HG02884 (cell line): ENCODE results near the gene IGF2R.
"Not testable (repeated sequence)": the region's sequence is repeated elsewhere in the genome, so short reads cannot be mapped to it uniquely, and the experiment has no call there.

ENCODE experiments used
- ATAC-seq: cut with Tn5 transposase; IDR thresholded peaks from one replicate; pipeline ENCODE4 v1.9.1; 2021; ENCODE audit warnings: mild to moderate bottlenecking, moderate library complexity; ENCODE audit not compliant: unreplicated experiment

The IGF2R gene

DNA sequence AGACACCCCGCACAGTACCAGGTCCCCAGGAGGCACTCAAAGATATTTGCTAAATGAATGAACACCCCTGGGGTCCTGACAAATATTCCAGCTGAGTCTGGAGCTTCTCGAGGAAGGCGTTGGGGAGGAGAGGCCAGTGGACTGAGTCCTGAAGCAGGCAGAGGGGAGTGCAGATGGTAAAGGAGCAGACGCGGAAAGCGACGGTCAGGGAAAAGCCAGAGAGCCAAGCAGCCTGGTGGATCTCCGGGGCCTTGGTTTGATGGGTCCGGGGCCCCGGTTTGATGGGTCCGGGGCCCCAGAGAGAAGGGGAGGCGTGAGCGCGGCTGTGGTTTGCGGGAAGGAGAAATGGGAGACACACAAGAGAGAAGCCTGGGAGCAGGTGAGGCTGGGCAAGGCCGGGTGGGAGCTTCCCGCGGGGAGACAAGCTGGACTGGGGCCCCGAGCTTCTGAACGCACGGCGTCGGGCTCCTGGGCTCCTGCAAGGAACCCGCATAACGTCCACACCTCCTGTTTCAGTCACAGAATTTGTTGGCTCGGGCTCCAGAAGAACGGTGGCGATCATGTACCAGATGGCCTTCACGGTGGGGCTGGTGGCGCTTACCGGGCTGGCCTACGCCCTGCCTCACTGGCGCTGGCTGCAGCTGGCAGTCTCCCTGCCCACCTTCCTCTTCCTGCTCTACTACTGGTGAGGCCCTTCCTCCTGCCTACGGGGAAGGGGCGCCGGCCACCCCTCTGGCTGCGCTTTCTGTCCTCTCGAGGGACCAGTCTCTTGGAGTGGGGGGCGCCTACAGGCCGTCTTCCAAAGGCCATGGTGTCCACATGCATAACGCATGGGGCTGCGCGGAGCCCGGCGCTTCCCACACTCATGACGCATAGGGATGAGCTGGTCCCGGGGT, 164.8 kb downstream of the IGF2R start:
- no peak for ATAC-seq

DNA sequence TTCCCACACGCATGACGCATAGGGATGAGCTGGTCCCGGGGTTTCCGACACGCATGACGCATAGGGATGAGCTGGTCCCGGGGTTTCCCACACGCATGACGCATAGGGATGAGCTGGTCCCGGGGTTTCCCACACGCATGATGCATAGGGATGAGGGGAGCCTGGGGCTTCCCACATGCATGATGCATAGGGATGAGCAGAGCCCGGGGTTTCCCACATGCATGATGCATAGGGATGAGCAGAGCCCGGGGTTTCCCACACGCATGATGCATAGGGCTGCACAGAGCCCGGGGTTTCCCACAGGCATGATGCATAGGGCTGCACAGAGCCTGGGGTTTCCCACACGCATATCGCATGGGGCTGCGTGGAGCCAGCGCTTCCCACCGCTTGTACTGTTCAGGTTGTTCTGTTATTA, 165.5 kb downstream of the IGF2R start:
- not testable (repeated sequence) for ATAC-seq

DNA sequence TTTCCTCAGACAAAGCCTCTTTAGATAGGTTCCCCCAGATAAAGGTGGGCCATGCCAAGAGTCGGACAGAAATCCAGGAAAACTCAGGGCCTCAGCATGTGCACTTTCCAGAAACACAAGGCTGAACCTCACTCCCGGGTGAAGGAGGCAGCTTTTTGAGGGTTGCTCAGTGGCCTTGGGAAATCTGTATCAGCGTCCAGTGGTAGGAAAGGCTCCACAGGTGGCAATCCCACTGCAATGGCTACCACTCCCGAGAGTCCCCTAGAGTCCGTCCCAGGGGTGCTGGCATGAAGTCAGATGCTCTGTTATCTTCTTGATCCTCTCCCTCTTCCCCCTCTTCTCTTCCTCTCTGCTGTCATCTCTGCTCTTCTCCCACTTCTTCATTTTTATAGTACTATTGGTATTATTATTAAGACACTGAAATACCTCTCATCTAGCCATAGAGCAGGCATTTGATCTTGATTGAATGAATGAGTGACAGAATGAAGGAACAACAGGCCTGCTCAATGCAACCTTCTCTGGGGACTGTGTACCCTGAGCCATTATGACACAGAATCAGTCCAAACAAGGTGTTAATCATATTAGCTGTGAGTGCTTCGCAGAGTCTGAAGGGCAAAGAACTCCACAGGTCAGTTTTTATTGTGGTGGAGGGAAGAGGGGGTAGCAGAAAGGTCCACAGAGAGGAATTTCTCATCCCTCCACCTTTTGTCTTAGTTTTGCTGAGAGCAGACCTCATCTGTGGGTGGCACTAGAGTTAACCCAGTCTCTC, 166.1 kb downstream of the IGF2R start:
- ATAC-seq, result no peak

DNA sequence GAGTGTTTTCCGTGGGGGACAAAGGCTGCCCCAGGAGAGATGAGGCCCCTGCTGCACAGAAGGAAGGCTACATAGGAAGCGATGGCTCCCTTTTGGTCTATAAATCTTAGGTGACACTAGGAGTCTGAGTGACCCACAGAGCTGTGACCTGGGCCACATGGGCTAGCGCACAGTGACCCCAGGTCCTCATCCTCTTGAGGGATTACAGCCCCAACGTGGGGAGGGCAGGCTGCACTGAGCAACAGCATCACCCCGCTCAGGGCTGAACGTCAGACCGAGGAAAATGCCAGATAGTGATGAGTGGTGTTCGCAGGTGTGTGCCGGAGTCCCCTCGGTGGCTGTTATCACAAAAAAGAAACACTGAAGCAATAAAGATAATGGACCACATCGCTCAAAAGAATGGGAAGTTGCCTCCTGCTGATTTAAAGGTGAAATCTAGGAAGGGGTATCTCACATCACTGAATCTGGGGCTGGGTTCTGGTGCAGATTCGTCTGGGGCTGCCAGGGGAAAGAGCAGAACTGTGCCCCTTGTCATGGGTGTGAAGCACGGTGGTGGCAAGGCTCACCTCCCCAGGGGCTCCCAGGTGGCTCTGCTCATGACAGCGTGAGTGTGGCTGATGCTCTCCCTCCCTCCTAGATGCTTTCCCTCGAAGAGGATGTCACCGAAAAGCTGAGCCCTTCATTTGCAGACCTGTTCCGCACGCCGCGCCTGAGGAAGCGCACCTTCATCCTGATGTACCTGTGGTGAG, 167.2 kb downstream of the IGF2R start:
- ATAC-seq, result no peak

DNA sequence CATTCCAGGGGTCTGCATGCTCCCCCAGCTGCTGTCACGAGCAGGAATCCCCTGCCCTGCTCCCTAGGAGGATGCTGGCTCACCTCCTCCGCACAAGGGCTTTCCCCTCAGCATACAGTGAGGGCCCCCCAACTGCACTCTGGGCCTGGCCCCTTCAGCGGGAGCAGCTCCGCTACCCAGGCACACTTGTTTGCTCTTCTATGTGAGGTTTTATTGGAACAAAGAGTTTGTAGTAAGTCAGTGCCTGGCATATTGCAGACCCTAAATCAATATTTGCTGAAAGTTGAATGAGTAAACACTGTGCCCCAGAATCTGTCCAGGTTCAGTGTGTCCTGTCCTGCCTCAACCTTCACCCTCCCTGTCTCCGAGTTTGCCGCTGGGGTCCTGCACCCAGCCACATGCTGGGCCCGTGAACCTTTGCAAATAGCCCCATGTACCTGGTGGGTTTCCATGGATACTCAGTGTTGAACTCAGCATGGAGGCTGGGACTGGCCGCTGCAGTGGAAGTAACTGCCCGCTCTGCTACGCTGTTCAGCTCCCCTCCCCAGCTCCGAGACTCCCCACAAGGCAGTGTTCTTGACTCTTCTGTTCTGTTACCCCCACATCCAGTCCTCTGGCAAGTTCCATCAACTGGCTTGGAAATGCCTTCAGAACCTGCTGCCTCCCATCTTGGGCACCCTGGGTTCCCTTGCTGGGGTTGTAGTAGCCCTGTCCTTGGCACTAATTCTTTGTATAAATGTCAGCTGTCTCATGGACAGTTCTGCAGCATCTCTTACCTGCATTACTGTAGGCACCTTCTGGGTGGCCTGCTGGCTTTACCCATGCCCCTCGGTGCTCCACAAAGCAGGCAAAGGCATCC, 168.5 kb downstream of the IGF2R start:
- no peak for ATAC-seq

DNA sequence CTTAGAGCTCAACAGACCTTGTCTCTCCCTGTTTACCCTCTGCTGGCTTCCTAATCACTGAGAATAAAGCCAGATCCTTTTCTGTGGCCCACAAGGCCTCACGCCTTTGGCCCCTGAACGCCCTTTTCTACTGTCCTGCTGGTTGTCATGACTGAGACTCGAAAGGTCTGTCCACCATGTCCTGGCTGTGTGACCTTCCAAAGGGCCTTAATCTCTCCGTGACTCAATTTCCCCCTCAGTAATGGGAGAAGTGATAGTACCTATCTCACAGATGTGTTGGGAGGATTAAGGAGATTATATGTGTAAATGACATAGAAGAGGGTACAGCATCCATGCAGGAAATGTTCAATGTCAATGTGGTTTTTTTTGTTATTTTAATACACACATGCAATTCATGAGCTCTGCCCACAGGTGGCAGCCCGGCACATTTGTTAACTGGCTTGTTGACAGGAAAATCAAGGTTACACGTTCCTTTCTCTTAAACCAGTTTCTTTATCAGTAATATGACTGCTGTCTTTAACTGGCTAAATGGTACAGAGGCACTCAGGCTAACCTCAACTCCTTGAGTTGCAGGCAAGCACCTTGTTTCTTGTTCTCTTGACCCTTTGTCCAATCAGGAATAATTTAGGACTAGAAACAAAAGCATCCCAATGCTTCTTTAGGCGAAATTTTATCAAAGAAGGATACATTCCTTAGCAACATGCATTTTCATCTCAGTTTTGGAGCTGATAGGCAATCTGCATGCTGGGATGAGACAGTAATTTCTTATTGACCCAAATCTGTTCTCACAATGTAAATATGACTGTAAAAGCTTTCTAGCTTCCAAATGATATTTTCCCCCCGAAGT, 169.3 kb downstream of the IGF2R start:
- peak; percentile 82 for ATAC-seq

DNA sequence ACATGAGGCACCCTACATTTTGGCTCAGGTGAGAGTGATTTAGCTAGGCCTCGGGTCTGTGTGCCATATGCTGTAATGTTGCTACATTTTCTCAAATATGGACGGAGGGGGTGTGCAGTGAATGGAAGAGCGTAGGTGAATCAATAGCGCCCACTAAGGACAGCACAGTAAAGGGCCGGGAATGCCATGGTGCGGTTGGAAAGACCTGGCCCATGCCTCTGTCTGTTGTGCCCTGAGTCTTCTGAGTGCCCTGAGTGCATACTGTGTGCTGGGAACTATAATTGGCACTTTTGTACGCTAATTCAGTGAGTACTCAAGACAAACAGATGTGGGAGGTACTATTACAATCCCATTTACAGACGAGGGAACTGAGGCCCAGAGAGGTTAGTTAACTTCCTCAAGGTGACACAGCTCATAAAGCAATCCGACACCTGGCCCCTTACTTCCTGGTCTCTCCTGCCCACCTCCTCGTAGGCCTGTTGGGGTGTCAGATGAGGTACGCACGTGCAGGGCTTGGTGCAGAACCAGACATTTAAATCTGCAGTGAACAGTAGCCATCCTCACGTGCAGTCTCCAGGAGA, 170.0 kb downstream of the IGF2R start:
- ATAC-seq, result no peak

DNA sequence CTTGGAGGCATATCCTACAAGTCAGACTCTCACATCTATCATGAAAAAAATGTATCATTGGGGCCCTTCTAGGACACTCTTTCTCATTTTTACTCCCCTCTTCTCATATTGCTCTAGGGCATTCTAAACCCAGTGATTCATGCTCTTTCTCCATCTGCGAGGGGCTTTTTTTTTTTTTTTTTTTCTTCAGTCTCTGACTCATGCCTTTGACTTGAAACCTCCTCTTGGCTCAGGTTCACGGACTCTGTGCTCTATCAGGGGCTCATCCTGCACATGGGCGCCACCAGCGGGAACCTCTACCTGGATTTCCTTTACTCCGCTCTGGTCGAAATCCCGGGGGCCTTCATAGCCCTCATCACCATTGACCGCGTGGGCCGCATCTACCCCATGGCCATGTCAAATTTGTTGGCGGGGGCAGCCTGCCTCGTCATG, 170.6 kb downstream of the IGF2R start:
- ATAC-seq, result no peak

DNA sequence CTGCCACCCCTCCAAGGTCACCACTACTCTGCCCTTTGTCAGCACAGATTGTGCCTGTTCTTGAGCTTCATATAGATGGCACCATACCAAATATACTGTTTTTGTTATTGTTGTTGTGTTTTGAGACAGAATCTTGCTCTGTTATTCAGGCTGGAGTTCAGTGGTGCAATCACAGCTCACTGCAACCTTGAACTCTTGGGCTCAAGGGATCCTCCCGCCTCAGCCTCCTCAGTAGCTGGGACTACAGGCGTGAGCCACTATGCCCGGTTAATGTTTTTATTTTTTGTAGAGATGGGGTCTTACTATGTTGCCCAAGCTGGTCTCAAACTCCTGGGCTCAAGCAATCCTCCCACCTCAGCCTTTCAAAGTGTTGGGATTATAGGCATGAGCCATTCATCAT, 171.6 kb downstream of the IGF2R start:
- not testable (repeated sequence) for ATAC-seq

DNA sequence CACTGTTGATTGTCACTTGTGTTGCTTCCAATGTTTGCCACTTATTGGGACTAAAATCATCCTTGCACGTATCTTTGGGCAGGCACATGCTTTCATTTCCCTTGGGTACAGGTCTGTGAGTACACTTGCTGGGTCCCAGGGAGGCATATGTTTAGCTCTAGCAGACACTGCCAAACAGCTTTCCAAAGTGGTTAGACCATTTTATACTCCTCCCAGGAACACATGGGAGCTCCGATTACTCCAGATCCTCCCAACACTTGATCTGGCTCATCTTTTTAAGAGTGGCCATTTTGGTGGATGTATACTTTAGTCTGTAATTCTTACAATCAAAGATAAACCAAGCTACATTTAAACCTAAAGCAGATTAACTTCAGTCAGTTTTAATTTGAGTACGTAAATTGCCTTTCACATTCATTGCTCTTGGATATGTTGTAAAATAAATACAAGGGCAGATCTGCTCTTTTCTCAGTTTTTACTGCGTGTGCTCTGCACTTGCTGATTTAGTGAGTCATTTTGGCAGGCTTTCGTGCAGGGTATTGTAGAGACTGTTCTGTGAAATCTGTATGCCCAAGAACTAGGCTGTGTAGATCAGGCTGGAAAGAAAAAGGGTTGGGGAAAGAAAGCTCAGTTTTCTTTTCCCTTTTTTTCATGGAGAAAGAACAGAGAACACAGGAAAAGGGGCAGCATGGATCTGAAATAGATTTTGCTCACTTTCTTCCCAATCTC, 172.3 kb downstream of the IGF2R start:
- ATAC-seq, result no peak

DNA sequence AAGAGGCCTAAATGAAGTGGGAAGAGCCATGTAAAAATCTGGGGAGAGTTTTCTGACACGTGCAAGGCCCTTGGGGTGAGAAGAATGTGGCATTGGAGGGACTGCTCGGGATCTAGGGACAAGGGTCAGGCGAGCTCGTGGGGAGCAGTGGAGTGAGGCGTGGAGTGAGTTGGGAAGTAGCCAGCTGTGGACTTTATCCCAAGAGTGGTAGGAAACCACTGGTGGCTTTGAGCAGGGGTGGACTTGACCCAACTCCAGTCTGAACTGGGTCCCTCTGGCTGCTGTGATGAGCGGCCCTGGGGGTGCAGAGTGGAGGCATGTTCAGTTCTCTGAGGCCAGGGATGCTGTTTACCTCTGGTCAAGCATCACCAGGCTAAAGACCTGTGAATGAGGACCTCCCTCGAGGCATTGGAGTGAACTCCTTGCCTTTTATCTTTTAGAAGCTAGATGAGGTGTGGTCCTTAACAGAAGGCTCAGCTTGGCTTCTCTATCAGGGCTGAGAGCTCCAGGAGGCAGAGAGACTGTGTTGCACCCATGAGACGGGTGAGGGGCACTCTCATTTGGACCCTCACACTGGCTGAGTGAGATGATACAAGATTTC, 173.3 kb downstream of the IGF2R start:
- no peak for ATAC-seq

DNA sequence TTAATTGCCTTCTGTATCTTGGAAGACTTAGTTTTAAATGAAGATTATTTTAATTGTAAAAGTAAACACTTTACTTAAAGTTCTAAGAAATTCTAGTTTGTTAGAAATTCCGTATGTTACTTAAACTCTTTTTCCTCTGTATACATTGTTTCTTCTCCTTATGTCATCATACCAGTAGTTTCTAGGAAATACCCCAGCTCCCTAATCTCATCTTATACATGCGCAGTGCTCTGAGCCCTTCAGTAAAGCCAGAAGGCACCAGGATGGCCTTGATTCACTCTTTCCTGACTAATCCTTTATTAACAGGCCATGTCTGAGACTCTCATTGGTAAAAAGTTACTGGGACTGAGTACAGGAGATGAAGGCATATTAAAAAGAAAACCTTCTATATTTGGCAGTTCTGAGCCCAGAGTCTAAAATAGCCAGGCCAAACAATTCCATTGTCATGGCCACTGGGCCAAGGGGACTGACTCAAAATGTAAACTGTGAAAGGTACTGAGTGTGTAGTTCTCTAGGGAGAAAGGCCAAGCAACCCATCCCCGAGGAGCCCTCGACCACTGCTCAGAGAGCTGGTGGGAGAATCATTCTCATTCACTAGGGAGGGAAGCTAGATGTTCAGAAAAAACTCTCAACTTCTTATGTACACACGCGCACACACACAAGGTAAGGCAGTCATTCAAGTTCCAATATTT, 177.7 kb downstream of the IGF2R start:
- no peak for ATAC-seq

DNA sequence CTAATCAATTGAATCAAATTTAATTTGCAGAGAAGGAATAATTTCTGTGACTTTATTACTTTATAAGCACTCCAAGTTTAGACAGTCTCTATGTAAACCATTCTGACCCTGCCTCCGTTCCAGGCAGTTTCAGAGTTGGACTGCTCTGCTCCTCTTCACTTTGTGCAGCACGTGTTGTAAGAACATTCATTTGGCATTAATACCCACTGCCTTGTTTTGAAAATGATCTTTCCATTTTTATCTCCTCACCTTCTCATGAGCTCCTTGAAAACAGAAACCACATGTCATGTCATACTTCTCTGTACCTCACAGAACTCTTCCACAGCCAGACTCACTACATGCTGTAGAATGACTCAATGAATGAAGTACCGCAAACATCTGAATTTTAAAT, 178.3 kb downstream of the IGF2R start:
- no peak for ATAC-seq

DNA sequence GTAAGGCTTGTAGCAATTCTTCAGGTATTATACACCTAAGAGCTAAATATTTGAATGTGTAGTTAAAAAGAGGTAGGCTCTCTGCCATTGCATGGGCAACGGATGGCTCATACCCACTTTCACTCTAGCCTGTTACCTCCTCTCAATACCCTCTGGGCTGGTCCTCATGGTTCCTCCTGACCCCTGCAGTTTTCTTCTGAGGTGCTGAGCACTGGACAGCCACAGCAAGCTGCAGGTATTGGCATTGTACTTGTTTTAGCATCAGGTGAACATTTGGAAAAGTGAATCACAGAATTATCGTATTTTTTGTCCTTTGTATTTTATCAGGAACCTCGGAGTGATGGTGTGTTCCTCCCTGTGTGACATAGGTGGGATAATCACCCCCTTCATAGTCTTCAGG, 185.6 kb downstream of the IGF2R start:
- no peak for ATAC-seq

DNA sequence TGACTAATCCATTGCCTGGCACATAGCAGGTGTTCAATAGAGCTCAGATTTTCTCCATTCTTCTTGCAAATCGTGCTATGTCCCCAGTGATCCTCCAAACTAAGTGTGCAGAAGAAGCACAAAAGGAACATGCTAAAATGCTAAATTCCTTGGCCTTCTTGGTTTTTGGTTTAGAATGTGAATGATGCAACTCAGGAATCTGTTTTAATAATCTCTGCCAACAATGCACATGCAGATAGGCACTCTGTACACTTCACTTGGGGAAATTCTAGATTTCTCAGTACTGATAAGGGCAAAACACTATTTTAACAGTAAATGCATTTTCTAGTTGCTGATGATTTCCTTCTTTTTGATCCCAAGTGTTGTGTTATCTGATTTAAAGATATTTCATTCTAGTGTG, 188.0 kb downstream of the IGF2R start:
- ATAC-seq, result no peak

DNA sequence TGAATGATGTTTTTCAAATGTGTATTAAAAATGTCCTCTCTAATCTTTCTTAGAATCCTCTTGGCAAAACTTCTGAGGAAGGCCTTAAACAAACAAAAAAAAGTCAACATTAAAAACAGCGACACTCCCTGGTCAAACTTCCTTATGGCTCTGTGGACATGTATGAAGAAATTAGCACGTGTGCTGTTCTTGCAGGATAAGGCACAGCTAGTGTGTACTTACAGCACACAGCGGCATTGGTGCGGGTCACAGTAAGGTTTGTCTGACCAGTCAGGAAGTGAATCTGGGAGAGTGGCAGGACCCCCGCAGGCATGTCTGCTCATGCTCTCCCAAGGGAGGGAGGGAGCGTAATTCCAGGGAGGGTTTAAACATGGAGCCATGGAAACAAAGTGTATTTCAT, 191.6 kb downstream of the IGF2R start:
- no peak for ATAC-seq
